ENCODE results near the gene CLDND2.

The CLDND2 gene

GRCh38 chr19:51361239-51361638, 7.6 kb downstream of the CLDND2 start:
- Histone ChIP-seq H3K27ac (ENCODE audit: low read depth, low read length) (no peak overlapping the region), H3K9ac (ENCODE audit: low read length) (no peak overlapping the region)

GRCh38 chr19:51359294-51359693, 9.5 kb downstream of the CLDND2 start:
- Histone ChIP-seq H3K9ac (ENCODE audit: low read length) (no peak overlapping the region), H3K9me3 (ENCODE audit: insufficient read depth, low read length) (no peaks in the 10 kb centered on the region), H3K27ac (ENCODE audit: low read depth, low read length) (no peak overlapping the region), H3K4me3 (ENCODE audit: insufficient read depth, low read length, poor library complexity, severe bottlenecking) (no peak overlapping the region), H3K79me2 (ENCODE audit: insufficient read depth, low read length) (peaks cover 4% of the 10 kb centered on the region; the same call in 1 of the 2 replicates), H4K20me1 (ENCODE audit: low read depth, low read length) (no peaks in the 10 kb centered on the region), H3K27me3 (ENCODE audit: low read length) (no peaks in the 10 kb centered on the region), H3K9me2 (replicated peaks; ENCODE audit: insufficient read depth, low read length) (no peaks in the 10 kb centered on the region), H3K36me3 (ENCODE audit: low read length) (no peaks in the 10 kb centered on the region), H3K4me2 (ENCODE audit: low read depth, low read length, poor library complexity, severe bottlenecking) (no peak overlapping the region), H2AFZ (ENCODE audit: low read depth, low read length, severe bottlenecking) (no peak overlapping the region), H3F3A (ENCODE audit: insufficient read depth) (no peaks in the 10 kb centered on the region)
- TF ChIP-seq EZH2phosphoT487 (conservative IDR thresholded peaks at IDR 0.05; ENCODE audit: low read length) (no peak), CTCF (IDR thresholded peaks at IDR 0.05; ENCODE audit: insufficient read depth, low read length, poor library complexity, severe bottlenecking) (no peak)

More at GRCh38 chr19:51361239-51361638, 7.6 kb downstream of the CLDND2 start:
- TF ChIP-seq CTCF (IDR thresholded peaks at IDR 0.05; ENCODE audit: insufficient read depth, low read length, poor library complexity, severe bottlenecking) (no peak), EZH2phosphoT487 (conservative IDR thresholded peaks at IDR 0.05; ENCODE audit: low read length) (no peak)
- H3F3A ChIP-seq (ENCODE audit: insufficient read depth): peaks cover 4% of the 10 kb centered on the region; the same call in 1 of the 2 replicates
- H3K9me2 ChIP-seq (replicated peaks; ENCODE audit: insufficient read depth, low read length): no peaks in the 10 kb centered on the region
- H2AFZ ChIP-seq (ENCODE audit: low read depth, low read length, severe bottlenecking): no peak overlapping the region
- H3K36me3 ChIP-seq (ENCODE audit: low read length): no peaks in the 10 kb centered on the region
- H4K20me1 ChIP-seq (ENCODE audit: low read depth, low read length): no peaks in the 10 kb centered on the region
- H3K4me3 ChIP-seq (ENCODE audit: insufficient read depth, low read length, poor library complexity, severe bottlenecking): no peak overlapping the region
- H3K79me2 ChIP-seq (ENCODE audit: insufficient read depth, low read length): peaks cover 19% of the 10 kb centered on the region; the same call in 1 of the 2 replicates
- no peaks in the 10 kb centered on the region for H3K27me3 ChIP-seq (ENCODE audit: low read length)
- H3K9me3 ChIP-seq (ENCODE audit: insufficient read depth, low read length): no peaks in the 10 kb centered on the region
- H3K4me2 ChIP-seq (ENCODE audit: low read depth, low read length, poor library complexity, severe bottlenecking): no peak overlapping the region

- Histone ChIP-seq H3K27ac (ENCODE audit: low read depth, low read length) (no peak overlapping the region), H4K20me1 (ENCODE audit: low read depth, low read length) (no peaks in the 10 kb centered on the region), H3K9me2 (replicated peaks; ENCODE audit: insufficient read depth, low read length) (no peaks in the 10 kb centered on the region), H3K4me2 (ENCODE audit: low read depth, low read length, poor library complexity, severe bottlenecking) (no peak overlapping the region), H3K4me3 (ENCODE audit: insufficient read depth, low read length, poor library complexity, severe bottlenecking) (no peak overlapping the region), H3K79me2 (ENCODE audit: insufficient read depth, low read length) (peaks cover 3% of the 10 kb centered on the region; the same call in 1 of the 2 replicates), H3K9me3 (ENCODE audit: insufficient read depth, low read length) (no peaks in the 10 kb centered on the region), H3K27me3 (ENCODE audit: low read length) (no peaks in the 10 kb centered on the region), H2AFZ (ENCODE audit: low read depth, low read length, severe bottlenecking) (no peak overlapping the region), H3K36me3 (ENCODE audit: low read length) (no peaks in the 10 kb centered on the region), H3K9ac (ENCODE audit: low read length) (no peak overlapping the region), H3F3A (ENCODE audit: insufficient read depth) (no peaks in the 10 kb centered on the region)
- TF ChIP-seq CTCF (IDR thresholded peaks at IDR 0.05; ENCODE audit: insufficient read depth, low read length, poor library complexity, severe bottlenecking) (no peak), EZH2phosphoT487 (conservative IDR thresholded peaks at IDR 0.05; ENCODE audit: low read length) (no peak)
Measured at GRCh38 chr19:51357952-51358351, 10.9 kb downstream of the CLDND2 start.
